ENCODE data around the gene TMEM97. TPM values are rescaled to one million over a fixed set of nuclear protein-coding genes. Genes with fewer than 3 reads are reported as not detected.

The TMEM97 gene
- total RNA-seq, 4 donors from 2014 or later, result 4.5 to 9.2 (median 7.2) TPM

DNA sequence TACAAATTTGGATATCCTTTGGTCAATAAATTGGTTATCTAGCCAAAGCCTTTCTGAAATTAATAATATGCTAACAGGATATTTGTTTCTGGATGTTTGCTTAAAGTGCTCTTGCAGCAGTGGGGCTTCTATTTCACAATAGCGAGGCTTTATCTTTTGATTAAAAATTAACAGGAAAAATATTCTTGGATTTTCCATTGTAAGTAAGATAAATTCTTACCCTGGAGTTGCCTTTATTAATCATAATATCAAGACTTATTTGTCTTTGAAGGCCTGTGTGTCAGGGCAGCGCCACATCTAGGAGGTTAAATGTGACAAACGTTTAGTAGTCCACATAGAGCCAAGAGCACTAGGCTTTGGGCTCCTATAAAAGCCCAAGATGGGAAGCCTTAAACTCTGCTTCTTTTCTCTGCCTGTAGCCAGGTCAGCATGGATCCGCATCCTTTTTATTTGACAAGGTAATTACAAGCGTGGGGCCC is 5.3 kb downstream of the TMEM97 start:
- H3K9me3 ChIP-seq, result no peaks in the 10 kb centered on the region
- H3K4me3 ChIP-seq, result no peak overlapping the region
- no peak for ATAC-seq
- peaks cover 0 to 11% (median 3%) of the 10 kb centered on the region in 3 donors for H3K4me1 ChIP-seq
- no peaks in the 10 kb centered on the region for H3K27me3 ChIP-seq
- WGBS, 2 donors (ENCODE audit: low coverage in 1 of 2), result 87% methylated on average over 3 to 5 of the region's 5 CpGs
- peaks cover 0 to 32% of the 10 kb centered on the region in 2 donors for H3K36me3 ChIP-seq
- H3K27ac ChIP-seq, result no peak overlapping the region
- TF ChIP-seq POLR2A (IDR thresholded peaks at IDR 0.05) (no peak), POLR2AphosphoS5 (IDR thresholded peaks at IDR 0.05) (no peak), EP300 (IDR thresholded peaks at IDR 0.05) (no peak)
- TF ChIP-seq, protein P1, sequence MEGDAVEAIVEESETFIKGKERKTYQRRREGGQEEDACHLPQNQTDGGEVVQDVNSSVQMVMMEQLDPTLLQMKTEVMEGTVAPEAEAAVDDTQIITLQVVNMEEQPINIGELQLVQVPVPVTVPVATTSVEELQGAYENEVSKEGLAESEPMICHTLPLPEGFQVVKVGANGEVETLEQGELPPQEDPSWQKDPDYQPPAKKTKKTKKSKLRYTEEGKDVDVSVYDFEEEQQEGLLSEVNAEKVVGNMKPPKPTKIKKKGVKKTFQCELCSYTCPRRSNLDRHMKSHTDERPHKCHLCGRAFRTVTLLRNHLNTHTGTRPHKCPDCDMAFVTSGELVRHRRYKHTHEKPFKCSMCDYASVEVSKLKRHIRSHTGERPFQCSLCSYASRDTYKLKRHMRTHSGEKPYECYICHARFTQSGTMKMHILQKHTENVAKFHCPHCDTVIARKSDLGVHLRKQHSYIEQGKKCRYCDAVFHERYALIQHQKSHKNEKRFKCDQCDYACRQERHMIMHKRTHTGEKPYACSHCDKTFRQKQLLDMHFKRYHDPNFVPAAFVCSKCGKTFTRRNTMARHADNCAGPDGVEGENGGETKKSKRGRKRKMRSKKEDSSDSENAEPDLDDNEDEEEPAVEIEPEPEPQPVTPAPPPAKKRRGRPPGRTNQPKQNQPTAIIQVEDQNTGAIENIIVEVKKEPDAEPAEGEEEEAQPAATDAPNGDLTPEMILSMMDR (IDR thresholded peaks at IDR 0.05), result no peak

DNA sequence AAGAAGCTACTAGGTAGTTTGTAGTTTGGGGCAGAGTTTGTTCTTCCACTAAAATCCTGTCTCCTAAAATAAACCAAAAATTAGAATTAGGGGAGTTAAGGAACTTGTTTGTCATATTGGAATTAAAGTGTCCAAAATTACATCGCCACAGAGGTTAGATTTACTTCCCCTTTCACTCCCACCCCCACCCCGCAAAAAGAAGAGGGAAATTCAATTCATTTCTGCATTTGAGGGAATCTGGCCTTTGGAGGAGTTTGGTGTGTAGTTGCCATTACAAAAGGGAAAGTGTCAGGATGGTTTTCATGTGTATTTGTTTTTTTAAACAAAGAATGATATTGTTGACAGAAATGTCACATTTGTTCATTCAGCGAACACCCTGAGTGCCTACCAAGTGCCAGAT is 5.8 kb downstream of the TMEM97 start:
- Histone ChIP-seq H3K9me3 (no peaks in the 10 kb centered on the region), H3K27me3 (no peaks in the 10 kb centered on the region), H3K4me3 (no peak overlapping the region), H3K36me3 (peaks cover 0 to 37% of the 10 kb centered on the region in 2 donors), H3K27ac (no peak overlapping the region), H3K4me1 (peaks cover 0 to 6% (median under 1%) of the 10 kb centered on the region in 3 donors)
- 81 to 85% methylated on average over 3 of the region's 3 CpGs for WGBS, 2 donors (ENCODE audit: low coverage in 1 of 2)
- TF ChIP-seq POLR2A (IDR thresholded peaks at IDR 0.05) (no peak), POLR2AphosphoS5 (IDR thresholded peaks at IDR 0.05) (no peak), EP300 (IDR thresholded peaks at IDR 0.05) (no peak)
- TF ChIP-seq, protein P1 (IDR thresholded peaks at IDR 0.05), result no peak
- ATAC-seq, result no peak

GRCh38 chr17:28325211-28325610 is 6.2 kb downstream of the TMEM97 start:
- TF ChIP-seq, protein P1 (IDR thresholded peaks at IDR 0.05), result no peak
- TF ChIP-seq POLR2AphosphoS5 (IDR thresholded peaks at IDR 0.05) (no peak), POLR2A (IDR thresholded peaks at IDR 0.05) (no peak), EP300 (IDR thresholded peaks at IDR 0.05) (no peak)
- Histone ChIP-seq H3K4me1 (peaks cover 0 to 2% (median 0%) of the 10 kb centered on the region in 3 donors), H3K4me3 (no peak overlapping the region), H3K9me3 (no peaks in the 10 kb centered on the region), H3K27ac (no peak overlapping the region), H3K27me3 (no peaks in the 10 kb centered on the region), H3K36me3 (peaks cover 0 to 42% of the 10 kb centered on the region in 2 donors)
- no peak for ATAC-seq
- WGBS, 2 donors (ENCODE audit: low coverage in 1 of 2), result 38 to 44% methylated on average over 5 of the region's 5 CpGs

- Histone ChIP-seq H3K27ac (no peak overlapping the region), H3K9me3 (no peaks in the 10 kb centered on the region), H3K36me3 (peaks cover 0 to 51% of the 10 kb centered on the region in 2 donors), H3K4me3 (no peak overlapping the region), H3K4me1 (no peaks in the 10 kb centered on the region), H3K27me3 (no peaks in the 10 kb centered on the region)
- no peak for TF ChIP-seq EP300 (IDR thresholded peaks at IDR 0.05)
- no peak for TF ChIP-seq POLR2A (IDR thresholded peaks at IDR 0.05)
- no peak for TF ChIP-seq POLR2AphosphoS5 (IDR thresholded peaks at IDR 0.05)
- TF ChIP-seq, protein P1 (IDR thresholded peaks at IDR 0.05), result no peak
- no peak for ATAC-seq
- 50 to 75% methylated on average over 1 to 7 of the region's 7 CpGs for WGBS, 2 donors (ENCODE audit: low coverage in 1 of 2)
Measured at GRCh38 chr17:28326114-28326513, 7.1 kb downstream of the TMEM97 start.

- no peak overlapping the region for H3K27ac ChIP-seq
- no peaks in the 10 kb centered on the region for H3K4me1 ChIP-seq
- 70 to 92% methylated on average over 2 to 4 of the region's 9 CpGs for WGBS, 2 donors (ENCODE audit: low coverage in 1 of 2)
- no peaks in the 10 kb centered on the region for H3K27me3 ChIP-seq
- H3K36me3 ChIP-seq, result peaks cover 0 to 61% of the 10 kb centered on the region in 2 donors
- no peak overlapping the region for H3K4me3 ChIP-seq
- no peak for ATAC-seq
- no peaks in the 10 kb centered on the region for H3K9me3 ChIP-seq
- TF ChIP-seq, protein P1 (IDR thresholded peaks at IDR 0.05), result no peak
- TF ChIP-seq EP300 (IDR thresholded peaks at IDR 0.05) (no peak), POLR2AphosphoS5 (IDR thresholded peaks at IDR 0.05) (no peak), POLR2A (IDR thresholded peaks at IDR 0.05) (no peak)
Measured at GRCh38 chr17:28327031-28327607, 8.1 kb downstream of the TMEM97 start.
